ENCODE data around the gene STX16. TPM values are rescaled to one million over a fixed set of nuclear protein-coding genes. Genes with fewer than 3 reads are reported as not detected.

STX16 gene
- total RNA-seq, 4 donors from 2014 or later = 29.6 to 49.2 (median 32.8) TPM

GRCh38 chr20:58614366-58614765, 36.7 kb upstream of the STX16 start:
- Histone ChIP-seq H3K36me3 (no peaks in the 10 kb centered on the region), H3K27ac (no peak overlapping the region), H3K27me3 (peaks cover 0 to 7% (median 0%) of the 10 kb centered on the region in 4 donors), H3K4me1 (peaks cover 14 to 35% (median 25%) of the 10 kb centered on the region in 3 donors), H3K4me3 (no peak overlapping the region), H3K9me3 (no peaks in the 10 kb centered on the region)
- TF ChIP-seq CTCF (IDR thresholded peaks at IDR 0.05) (no peak), POLR2A (IDR thresholded peaks at IDR 0.05) (no peak)
- intact Hi-C loops (cut with DNase I) = no loop called here
- no peak for DNase-seq
- 80 to 100% methylated on average over 1 of the region's 14 CpGs for WGBS, 2 donors

- intact Hi-C loops (cut with DNase I) = no loop called here
- Histone ChIP-seq H3K27ac (no peak overlapping the region), H3K27me3 (peaks cover 0 to 15% (median 0%) of the 10 kb centered on the region in 4 donors), H3K36me3 (no peaks in the 10 kb centered on the region), H3K4me1 (peaks cover 14 to 38% (median 25%) of the 10 kb centered on the region in 3 donors), H3K9me3 (no peaks in the 10 kb centered on the region), H3K4me3 (no peak overlapping the region)
- 72 to 78% methylated on average over 16 to 19 of the region's 22 CpGs for WGBS, 2 donors
- TF ChIP-seq CTCF (IDR thresholded peaks at IDR 0.05) (no peak), POLR2A (IDR thresholded peaks at IDR 0.05) (no peak)
- DNase-seq = no peak
Observed at GRCh38 chr20:58614984-58615760, 35.9 kb upstream of the STX16 start.

GRCh38 chr20:58616411-58616810, 34.7 kb upstream of the STX16 start:
- no peak for TF ChIP-seq POLR2A (IDR thresholded peaks at IDR 0.05)
- no peak for TF ChIP-seq CTCF (IDR thresholded peaks at IDR 0.05)

GRCh38 chr20:58617158-58617557, 33.9 kb upstream of the STX16 start:
- no peak for DNase-seq
- peaks cover 0 to 17% (median 0%) of the 10 kb centered on the region in 4 donors for H3K27me3 ChIP-seq
- H3K9me3 ChIP-seq = no peaks in the 10 kb centered on the region
- no peaks in the 10 kb centered on the region for H3K36me3 ChIP-seq
- intact Hi-C loops (cut with DNase I) = no loop called here
- WGBS, 2 donors = 90 to 95% methylated on average over 5 of the region's 5 CpGs
- H3K4me1 ChIP-seq = peaks cover 1 to 18% (median 11%) of the 10 kb centered on the region in 3 donors
- no peak overlapping the region for H3K4me3 ChIP-seq
- TF ChIP-seq CTCF (IDR thresholded peaks at IDR 0.05) (no peak), POLR2A (IDR thresholded peaks at IDR 0.05) (no peak)
- H3K27ac ChIP-seq = no peak overlapping the region

More at GRCh38 chr20:58616411-58616810, 34.7 kb upstream of the STX16 start:
- Histone ChIP-seq H3K36me3 (no peaks in the 10 kb centered on the region), H3K4me1 (peaks cover 9 to 26% (median 18%) of the 10 kb centered on the region in 3 donors), H3K27me3 (peaks cover 0 to 17% (median 0%) of the 10 kb centered on the region in 4 donors), H3K9me3 (no peaks in the 10 kb centered on the region), H3K27ac (no peak overlapping the region), H3K4me3 (no peak overlapping the region)
- intact Hi-C loops (cut with DNase I) = no loop called here
- no peak for DNase-seq
- WGBS, 2 donors = 83 to 89% methylated on average over 5 to 7 of the region's 7 CpGs

- Histone ChIP-seq H3K4me1 (peaks cover 0 to 12% (median 9%) of the 10 kb centered on the region in 3 donors), H3K36me3 (no peaks in the 10 kb centered on the region), H3K27ac (peak overlapping the region in 2 of 4 donors; percentile 32 to 53), H3K27me3 (peaks cover 0 to 17% (median 0%) of the 10 kb centered on the region in 4 donors), H3K4me3 (no peak overlapping the region), H3K9me3 (no peaks in the 10 kb centered on the region)
- intact Hi-C loops (cut with DNase I) = no loop called here
- DNase-seq = no peak
- no peak for TF ChIP-seq POLR2A (IDR thresholded peaks at IDR 0.05)
- TF ChIP-seq CTCF (IDR thresholded peaks at IDR 0.05) = no peak
- 22 to 41% methylated on average over 8 to 12 of the region's 12 CpGs for WGBS, 2 donors
Observed at GRCh38 chr20:58618351-58619076, 32.6 kb upstream of the STX16 start.

Data from esophagus squamous epithelium (tissue), 5 donors.